ENCODE results near the gene TMEM234.

TMEM234 gene

GRCh38 chr1:32201011-32201855 lies 20.9 kb downstream of the TMEM234 start:
- peak; percentile 69 to 82 for DNase-seq (ENCODE audit: extremely low read depth in 1 of 2, low read depth in 1 of 2)

- peak in 1 of 2 donors; percentile 25 for DNase-seq (ENCODE audit: extremely low read depth in 1 of 2, low read depth in 1 of 2)
Observed at GRCh38 chr1:32200226-32201010, 21.7 kb downstream of the TMEM234 start, which contains the start of gene CCDC28B. Gene CCDC28B, plus strand, starts transcription at chr1:32200595. Its CDS starts 1,341 bp downstream, at chr1:32201936.

- no peak for DNase-seq (ENCODE audit: extremely low read depth in 1 of 2, low read depth in 1 of 2)
Observed at GRCh38 chr1:32199717-32200072, 22.5 kb downstream of the TMEM234 start.

- no peak for DNase-seq (ENCODE audit: extremely low read depth in 1 of 2, low read depth in 1 of 2)
Observed at GRCh38 chr1:32199043-32199716, 23.0 kb downstream of the TMEM234 start.

GRCh38 chr1:32198237-32199042 lies 23.7 kb downstream of the TMEM234 start:
- DNase-seq (ENCODE audit: extremely low read depth in 1 of 2, low read depth in 1 of 2), result no peak

- DNase-seq (ENCODE audit: extremely low read depth in 1 of 2, low read depth in 1 of 2), result no peak
Observed at GRCh38 chr1:32197837-32198236, 24.3 kb downstream of the TMEM234 start.

- DNase-seq (ENCODE audit: extremely low read depth in 1 of 2, low read depth in 1 of 2), result no peak
Observed at GRCh38 chr1:32197074-32197473, 25.1 kb downstream of the TMEM234 start.

- no peak for DNase-seq (ENCODE audit: extremely low read depth in 1 of 2, low read depth in 1 of 2)
Observed at GRCh38 chr1:32195972-32196823, 26.0 kb downstream of the TMEM234 start.

- no peak for DNase-seq (ENCODE audit: extremely low read depth in 1 of 2, low read depth in 1 of 2)
Observed at GRCh38 chr1:32195531-32195930, 26.6 kb downstream of the TMEM234 start.

GRCh38 chr1:32194984-32195383 lies 27.2 kb downstream of the TMEM234 start:
- DNase-seq (ENCODE audit: extremely low read depth in 1 of 2, low read depth in 1 of 2), result no peak

GRCh38 chr1:32192220-32192948 lies 29.8 kb downstream of the TMEM234 start:
- no peak for DNase-seq (ENCODE audit: extremely low read depth in 1 of 2, low read depth in 1 of 2)

- DNase-seq (ENCODE audit: extremely low read depth in 1 of 2, low read depth in 1 of 2), result no peak
Observed at GRCh38 chr1:32187850-32188249, 34.3 kb downstream of the TMEM234 start.

- DNase-seq (ENCODE audit: extremely low read depth in 1 of 2, low read depth in 1 of 2), result no peak
Observed at GRCh38 chr1:32186491-32186890, 35.7 kb downstream of the TMEM234 start.

GRCh38 chr1:32186077-32186476 lies 36.1 kb downstream of the TMEM234 start:
- DNase-seq (ENCODE audit: extremely low read depth in 1 of 2, low read depth in 1 of 2), result no peak

- DNase-seq (ENCODE audit: extremely low read depth in 1 of 2, low read depth in 1 of 2), result no peak
Observed at GRCh38 chr1:32184650-32185049, 37.5 kb downstream of the TMEM234 start.

GRCh38 chr1:32182060-32182459 lies 40.1 kb downstream of the TMEM234 start:
- no peak for DNase-seq (ENCODE audit: extremely low read depth in 1 of 2, low read depth in 1 of 2)

- no peak for DNase-seq (ENCODE audit: extremely low read depth in 1 of 2, low read depth in 1 of 2)
Observed at GRCh38 chr1:32181563-32181962, 40.6 kb downstream of the TMEM234 start.

- no peak for DNase-seq (ENCODE audit: extremely low read depth in 1 of 2, low read depth in 1 of 2)
Observed at GRCh38 chr1:32181065-32181464, 41.1 kb downstream of the TMEM234 start.

Data from stimulated activated CD8-positive, alpha-beta memory T cell treated with anti-CD3 and anti-CD28 coated beads, Interleukin-7, amount 100 ng/mL, for 48 hours (primary cell).